SK-N-SH (cell line): ENCODE results near the gene STS. TPM values are rescaled to one million over a fixed set of nuclear protein-coding genes. Genes with fewer than 3 reads are reported as not detected.

Source experiments
- CTCF ChIA-PET: fragments of 300-600, 350-600 bp; formaldehyde crosslinking; extraction: SDS; loops from one replicate; lab custom pipeline; 2021; lab: Yijun Ruan, JAX
- POLR2A ChIA-PET: fragments of 350-600 bp; sonication (Branson Sonifier 250); formaldehyde crosslinking; extraction: SDS; loops from one replicate; lab custom pipeline; 2020; ENCODE audit warnings: antibody characterized with exemption, inconsistent platforms; lab: Yijun Ruan, JAX
- DNase-seq: peaks from one replicate; pipeline ENCODE4 v3.0.0; 2012
- H2AFZ ChIP-seq: fragments of 200-600 bp; sonication (generic); 2 replicates; pipeline ENCODE4 v1.8.1; 2016; ENCODE audit warnings: antibody characterized with exemption, mild to moderate bottlenecking, low read depth
- H3F3A ChIP-seq: fragments of 200-600 bp; sonication (generic); replicated peaks from 2 replicates; pipeline ENCODE3; 2016; ENCODE audit warnings: antibody characterized with exemption, mild to moderate bottlenecking; ENCODE audit not compliant: insufficient read depth
- H3K27ac ChIP-seq, 2 experiments: fragments of 200-500 bp in 1 of 2; fragments of 200-600 bp in 1 of 2; sonication (Bioruptor generic) in 1 of 2; sonication (generic), shearing (Covaris generic) in 1 of 2; 2 replicates each; pipeline versions ENCODE4 v1.5.1 to v1.6.1; 2014 to 2016; ENCODE audit warnings: low read depth in 2 of 2, inconsistent platforms in 1 of 2, low read length in 1 of 2, mild to moderate bottlenecking in 1 of 2, mixed read lengths in 1 of 2
- H3K27me3 ChIP-seq: fragments of 200-600 bp; sonication (generic), shearing (Covaris generic); 2 replicates; pipeline ENCODE4 v1.6.1; 2016; ENCODE audit warnings: mixed run types; ENCODE audit not compliant: insufficient read depth
- H3K36me3 ChIP-seq, 2 experiments: fragments of 200-500 bp in 1 of 2; fragments of 200-600 bp in 1 of 2; sonication (Bioruptor generic) in 1 of 2; sonication (generic) in 1 of 2; replicated peaks in 1 of 2; 2 replicates each; pipeline versions ENCODE3 to v1.5.1; 2014 to 2016; ENCODE audit warnings: low read length in 1 of 2, mild to moderate bottlenecking in 1 of 2; ENCODE audit not compliant: insufficient read depth in 2 of 2, control insufficient read depth in 1 of 2
- H3K4me1 ChIP-seq, 2 experiments: fragments of 200-500 bp in 1 of 2; fragments of 200-600 bp in 1 of 2; sonication (Bioruptor generic) in 1 of 2; sonication (generic), shearing (Covaris generic) in 1 of 2; 2 replicates each; pipeline versions ENCODE4 v1.5.1 to v1.6.1; 2014 to 2016; ENCODE audit warnings: low read depth in 1 of 2, low read length in 1 of 2, mixed run types in 1 of 2; ENCODE audit not compliant: insufficient read depth in 2 of 2, control insufficient read depth in 1 of 2
- H3K4me2 ChIP-seq: fragments of 200-600 bp; sonication (generic), shearing (Covaris generic); 2 replicates; pipeline ENCODE4 v1.6.1; 2017; ENCODE audit warnings: mixed run types
- H3K4me3 ChIP-seq, 2 experiments: fragments of 200-500 bp in 1 of 2; fragments of 200-600 bp in 1 of 2; sonication (Bioruptor generic) in 1 of 2; sonication (generic), shearing (Covaris generic) in 1 of 2; 2 replicates each; pipeline versions ENCODE4 v1.5.1 to v1.8.1; 2014 to 2016; ENCODE audit warnings: low read depth in 2 of 2, inconsistent platforms in 1 of 2, low read length in 1 of 2, mild to moderate bottlenecking in 1 of 2, mixed read lengths in 1 of 2, moderate library complexity in 1 of 2
- H3K79me2 ChIP-seq: fragments of 200-600 bp; sonication (generic); 2 replicates; pipeline ENCODE4 v1.8.1; 2017; ENCODE audit warnings: mild to moderate bottlenecking; ENCODE audit not compliant: insufficient read depth
- H3K9ac ChIP-seq: fragments of 200-600 bp; sonication (generic); 2 replicates; pipeline ENCODE4 v1.6.1; 2017; ENCODE audit warnings: mixed run types
- H3K9me2 ChIP-seq: fragments of 200-600 bp; sonication (generic); 2 replicates; pipeline ENCODE4 v1.6.1; 2017; ENCODE audit warnings: mixed run types
- H3K9me3 ChIP-seq: fragments of 200-600 bp; sonication (generic); 2 replicates; pipeline ENCODE4 v1.6.1; 2017; ENCODE audit warnings: mixed run types, mild to moderate bottlenecking, moderate library complexity
- H4K20me1 ChIP-seq: fragments of 200-600 bp; sonication (generic); 2 replicates; pipeline ENCODE4 v1.6.1; 2017; ENCODE audit warnings: mild to moderate bottlenecking, mixed run types; ENCODE audit not compliant: insufficient read depth
- CHD2 ChIP-seq: fragments of 150-350 bp; IDR thresholded peaks from 2 replicates; pipeline ENCODE4 v1.6.1; 2018; ENCODE audit warnings: low read length; ENCODE audit not compliant: partially characterized antibody
- FOXJ3 ChIP-seq: sonication (generic); formaldehyde crosslinking; IDR thresholded peaks from 2 replicates; pipeline ENCODE4 v1.5.1; 2020; ENCODE audit warnings: mild to moderate bottlenecking, missing genetic modification reagents
- FOXM1 ChIP-seq: IDR thresholded peaks from 2 replicates; pipeline ENCODE4 v1.4.0; 2012; ENCODE audit warnings: low read depth, mild to moderate bottlenecking
- MAX ChIP-seq: IDR thresholded peaks from 2 replicates; pipeline ENCODE4 v1.4.0; 2012; ENCODE audit warnings: low read depth
- NRF1 ChIP-seq: IDR thresholded peaks from 2 replicates; pipeline ENCODE4 v1.6.1; 2012; ENCODE audit warnings: low read depth, mild to moderate bottlenecking, low read length
- RAD21 ChIP-seq: IDR thresholded peaks from 2 replicates; pipeline ENCODE4 v1.6.1; 2012; ENCODE audit warnings: mild to moderate bottlenecking, low read length
- REST ChIP-seq: IDR thresholded peaks from 2 replicates; pipeline ENCODE4 v1.6.1; 2012; ENCODE audit warnings: mild to moderate bottlenecking, low read depth, low read length, moderate library complexity
- RFX5 ChIP-seq: IDR thresholded peaks from 2 replicates; pipeline ENCODE4 v1.6.1; 2012; ENCODE audit warnings: mild to moderate bottlenecking, improper control_type of control experiment, low read length
- TAF1 ChIP-seq: IDR thresholded peaks from 2 replicates; pipeline ENCODE4 v1.6.1; 2012; ENCODE audit warnings: low read depth, mild to moderate bottlenecking, low read length, moderate library complexity, borderline replicate concordance
- TCF12 ChIP-seq: IDR thresholded peaks from 2 replicates; pipeline ENCODE4 v1.4.0; 2012
- WGBS: methylation state at CpG from one replicate; pipeline ENCODE4 v1.1.6; 2017; ENCODE audit warnings: low lambda C conversion rate; 5-methylcytosine and 5-hydroxymethylcytosine counted together
- polyA plus RNA-seq, 3 experiments: library from polyadenylated mRNA; depleted of rRNA; stranded (reverse); fragments of >200 nt; gene quantifications; 2 replicates each; pipeline ENCODE4 v1.2.3, GENCODE V29; 2012

Gene STS
- polyA plus RNA-seq, 1 of the 3 experiments (the other 2 are of a cell fraction), result 1.1 TPM

DNA sequence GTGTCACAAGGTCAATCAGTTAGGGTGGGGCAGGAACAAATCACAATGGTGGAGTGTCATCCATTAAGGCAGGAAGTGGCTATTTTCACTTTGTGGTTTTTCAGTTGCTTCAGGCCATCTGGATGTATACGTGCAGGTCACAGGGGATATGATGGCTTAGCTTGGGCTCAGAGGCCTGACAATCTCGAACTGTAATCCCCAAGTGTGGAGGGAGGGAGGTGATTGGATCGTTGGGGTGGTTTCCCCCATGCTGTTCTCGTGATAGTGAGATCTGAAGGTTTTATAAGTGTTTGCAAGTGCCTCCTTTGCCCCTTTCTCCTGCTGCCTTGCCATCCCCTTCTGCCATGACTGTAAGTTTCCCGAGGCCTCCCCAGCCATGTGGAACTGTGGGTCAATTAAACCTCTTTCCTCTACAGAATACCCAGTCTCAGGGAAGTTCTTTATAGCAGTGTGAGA, 36.7 kb upstream of the STS start:
- no peaks in the 10 kb centered on the region for H3K79me2 ChIP-seq
- H3K4me1 ChIP-seq, result peaks cover 0 to 9% of the 10 kb centered on the region in 2 experiments; a peak in 2 of 4 replicates
- H3K36me3 ChIP-seq, result peaks cover 0 to 1% of the 10 kb centered on the region in 2 experiments
- H3K9me3 ChIP-seq, result no peaks in the 10 kb centered on the region
- ChIA-PET CTCF (no interaction called here), POLR2A (no interaction called here)
- no peak overlapping the region for H3K9ac ChIP-seq
- H3K27me3 ChIP-seq, result no peaks in the 10 kb centered on the region
- H3F3A ChIP-seq, result no peaks in the 10 kb centered on the region
- H3K27ac ChIP-seq, result no peak overlapping the region
- TF ChIP-seq CHD2 (no peak), RFX5 (no peak), NRF1 (no peak)
- H3K4me2 ChIP-seq, result no peak overlapping the region
- no peaks in the 10 kb centered on the region for H4K20me1 ChIP-seq
- 73% methylated on average over 5 of the region's 5 CpGs for WGBS
- H3K9me2 ChIP-seq, result no peaks in the 10 kb centered on the region
- H2AFZ ChIP-seq, result no peak overlapping the region
- H3K4me3 ChIP-seq, result no peak overlapping the region
- DNase-seq, result no peak

DNA sequence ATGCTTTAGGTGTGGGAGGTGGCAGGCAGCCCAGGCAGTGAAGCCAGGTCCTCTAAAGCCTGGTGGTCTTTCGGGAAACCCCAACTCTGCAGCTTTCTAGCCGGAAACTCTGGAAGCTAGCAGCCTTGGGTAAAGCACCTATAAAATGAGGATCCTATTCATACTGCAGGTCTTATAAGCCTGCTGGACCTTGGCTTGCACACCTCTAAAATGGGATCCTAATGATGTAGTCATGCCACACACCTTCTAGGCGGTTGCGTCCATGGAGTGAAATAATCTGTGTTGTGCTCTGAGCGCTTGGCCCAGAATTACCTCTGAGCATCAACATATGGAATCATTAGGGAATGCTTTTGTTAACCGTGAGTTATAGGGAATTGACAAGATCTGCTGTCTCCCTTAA, 36.0 kb upstream of the STS start:
- Histone ChIP-seq H3K4me3 (no peak overlapping the region), H3K9me2 (no peaks in the 10 kb centered on the region), H3K27me3 (no peaks in the 10 kb centered on the region), H3K4me1 (peaks cover 0 to 13% of the 10 kb centered on the region in 2 experiments; a peak in 2 of 4 replicates), H3K27ac (no peak overlapping the region), H4K20me1 (no peaks in the 10 kb centered on the region), H3K36me3 (no peaks in the 10 kb centered on the region), H2AFZ (no peak overlapping the region), H3K79me2 (no peaks in the 10 kb centered on the region), H3K4me2 (no peak overlapping the region), H3K9me3 (no peaks in the 10 kb centered on the region), H3F3A (no peaks in the 10 kb centered on the region), H3K9ac (no peak overlapping the region)
- ChIA-PET CTCF (no interaction called here), POLR2A (no interaction called here)
- TF ChIP-seq MAX (no peak), TCF12 (no peak)
- WGBS, result 98% methylated on average over 4 of the region's 6 CpGs
- no peak for DNase-seq

DNA sequence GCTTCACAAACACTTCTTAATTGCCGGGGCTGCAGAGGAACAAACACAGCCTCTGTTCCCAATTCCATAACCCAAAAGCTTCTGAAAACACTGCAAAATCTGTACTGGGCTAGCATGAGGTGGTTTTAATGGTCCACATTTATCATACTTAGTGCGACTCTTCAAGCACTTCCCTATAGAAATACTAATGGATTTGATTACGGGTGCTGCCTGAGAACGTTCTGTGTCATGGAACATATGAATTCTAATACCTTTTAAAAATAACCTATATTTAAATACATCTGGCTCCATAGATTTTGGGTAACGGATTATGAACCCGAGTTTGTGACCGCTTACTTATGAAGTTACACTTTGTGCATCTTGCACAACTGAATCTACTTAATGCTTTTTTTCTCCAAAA, 35.4 kb upstream of the STS start:
- Histone ChIP-seq H3K79me2 (0 out of 2 replicates have a peak, but pooled peaks cover 4% of the 10 kb centered on the region), H3K4me1 (peaks cover 0 to 13% of the 10 kb centered on the region in 2 experiments; a peak in 2 of 4 replicates), H3K27ac (no peak overlapping the region), H3F3A (no peaks in the 10 kb centered on the region), H3K9me3 (no peaks in the 10 kb centered on the region), H3K36me3 (no peaks in the 10 kb centered on the region), H4K20me1 (no peaks in the 10 kb centered on the region), H3K9me2 (no peaks in the 10 kb centered on the region), H2AFZ (no peak overlapping the region), H3K27me3 (no peaks in the 10 kb centered on the region), H3K4me2 (no peak overlapping the region), H3K4me3 (no peak overlapping the region), H3K9ac (no peak overlapping the region)
- no peak for DNase-seq
- no peak for TF ChIP-seq MAX
- TF ChIP-seq FOXJ3, result no peak
- no peak for TF ChIP-seq REST
- TF ChIP-seq TAF1, result no peak
- TF ChIP-seq RAD21, result no peak
- no peak for TF ChIP-seq FOXM1
- ChIA-PET POLR2A (interaction anchor here (0.6 kb wide), 1 partner anchor 210 kb away, joined by 4 read pairs; no protein-coding TSS in a partner anchor), CTCF (interaction anchor here (1.1 kb wide), 1 partner anchor 21 kb away, joined by 3 read pairs; no protein-coding TSS in a partner anchor)
- 91% methylated on average over 7 of the region's 7 CpGs for WGBS
